Cardiac fibroblast (primary cell): ENCODE data around the gene UFM1.
A peak's percentile ranks its signal among the peaks of the same experiment; 100 is the strongest.

ENCODE experiments used
- DNase-seq, 2 donors: peaks; one replicate each; pipeline versions ENCODE4 v3.0.0 to v3.0.0-alpha.2; 2010; ENCODE audit warnings: low read depth in 2 of 2
- H3K4me3 ChIP-seq, 2 donors: replicated peaks in 1 of 2; 1 replicate in 1 of 2; 2 replicates in 1 of 2; pipeline ENCODE4 v1.5.1; 2011; ENCODE audit warnings: low read depth in 2 of 2, low read length in 2 of 2, mild to moderate bottlenecking in 2 of 2, moderate library complexity in 1 of 2
- TF ChIP-seq, protein P1 (sequence below): IDR thresholded peaks from one replicate; pipeline ENCODE4 v1.5.1; 2011; ENCODE audit warnings: low read depth, mild to moderate bottlenecking, low read length, inconsistent platforms

UFM1 gene

DNA sequence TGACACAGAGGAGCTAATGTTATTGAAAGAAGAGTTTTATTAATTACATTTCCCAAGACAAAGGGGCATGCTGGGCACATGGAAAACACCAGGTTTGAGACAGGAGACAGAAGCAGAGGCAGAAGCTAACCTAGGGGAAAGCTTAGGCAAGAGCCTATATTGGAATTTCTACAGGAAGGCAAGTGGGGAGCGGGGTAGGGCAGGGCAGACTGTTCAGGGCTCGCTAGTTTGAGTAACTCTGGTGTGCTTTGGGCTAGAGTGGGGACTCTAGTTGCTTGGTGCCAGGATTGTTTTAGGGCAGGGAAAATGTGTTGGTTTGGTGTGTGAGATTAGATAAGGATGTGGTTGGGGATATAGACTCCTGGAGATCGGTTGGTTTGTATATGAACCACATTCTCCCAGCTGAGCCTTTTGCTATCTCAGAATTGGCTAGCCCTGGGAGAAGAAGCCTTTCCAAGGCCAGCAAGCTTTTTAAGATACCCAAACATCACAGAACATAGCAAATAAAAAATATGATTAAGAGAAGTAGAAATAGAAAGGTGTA lies 8.4 kb upstream of the UFM1 start:
- H3K4me3 ChIP-seq: no peak overlapping the region
- DNase-seq: no peak
- TF ChIP-seq, protein P1, sequence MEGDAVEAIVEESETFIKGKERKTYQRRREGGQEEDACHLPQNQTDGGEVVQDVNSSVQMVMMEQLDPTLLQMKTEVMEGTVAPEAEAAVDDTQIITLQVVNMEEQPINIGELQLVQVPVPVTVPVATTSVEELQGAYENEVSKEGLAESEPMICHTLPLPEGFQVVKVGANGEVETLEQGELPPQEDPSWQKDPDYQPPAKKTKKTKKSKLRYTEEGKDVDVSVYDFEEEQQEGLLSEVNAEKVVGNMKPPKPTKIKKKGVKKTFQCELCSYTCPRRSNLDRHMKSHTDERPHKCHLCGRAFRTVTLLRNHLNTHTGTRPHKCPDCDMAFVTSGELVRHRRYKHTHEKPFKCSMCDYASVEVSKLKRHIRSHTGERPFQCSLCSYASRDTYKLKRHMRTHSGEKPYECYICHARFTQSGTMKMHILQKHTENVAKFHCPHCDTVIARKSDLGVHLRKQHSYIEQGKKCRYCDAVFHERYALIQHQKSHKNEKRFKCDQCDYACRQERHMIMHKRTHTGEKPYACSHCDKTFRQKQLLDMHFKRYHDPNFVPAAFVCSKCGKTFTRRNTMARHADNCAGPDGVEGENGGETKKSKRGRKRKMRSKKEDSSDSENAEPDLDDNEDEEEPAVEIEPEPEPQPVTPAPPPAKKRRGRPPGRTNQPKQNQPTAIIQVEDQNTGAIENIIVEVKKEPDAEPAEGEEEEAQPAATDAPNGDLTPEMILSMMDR: no peak

DNA sequence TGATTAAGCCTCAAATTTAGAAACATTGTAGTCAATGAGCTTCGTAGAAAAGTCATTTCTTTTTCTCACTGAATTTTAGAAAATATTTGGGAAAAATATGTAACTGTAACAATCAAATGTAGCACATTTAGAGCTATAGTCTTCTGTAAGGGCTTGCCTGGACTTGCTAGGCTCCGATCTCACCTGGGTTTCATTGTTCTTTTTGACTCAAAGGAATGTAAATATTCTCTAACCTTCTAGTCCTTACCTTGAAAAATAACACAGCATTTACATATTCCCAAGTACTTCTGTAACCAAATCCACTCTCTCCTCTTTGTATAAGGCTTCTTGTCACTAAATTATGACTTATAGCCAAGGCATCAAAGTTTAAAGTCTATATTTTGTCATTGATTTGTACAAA lies 2.9 kb upstream of the UFM1 start:
- no peak for DNase-seq
- H3K4me3 ChIP-seq: no peak overlapping the region
- TF ChIP-seq, protein P1: no peak

DNA sequence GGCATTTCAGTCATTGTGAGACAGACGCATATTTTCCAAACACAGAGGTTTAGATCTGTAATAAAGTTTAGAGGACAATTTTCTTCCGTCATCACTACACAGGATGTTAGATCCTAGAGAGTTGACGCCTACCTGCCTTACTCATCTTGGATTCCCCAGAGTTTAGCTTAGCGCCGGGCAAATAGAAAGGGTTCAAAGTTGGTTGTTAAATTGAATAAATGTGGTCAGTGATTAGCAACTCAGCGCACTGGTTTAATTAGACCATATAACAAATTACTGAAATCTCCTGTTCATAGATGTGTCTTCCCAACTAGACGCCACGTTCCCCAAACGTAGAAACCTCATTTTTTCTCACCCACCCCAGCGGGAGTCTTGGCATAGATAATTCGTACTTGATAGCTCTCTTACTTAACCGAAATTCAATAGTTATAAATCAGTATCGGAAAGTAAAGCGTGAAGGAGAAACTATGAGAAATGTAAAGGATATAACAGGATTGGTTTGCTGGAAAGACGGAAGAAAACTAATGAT lies 726 bp upstream of the UFM1 start:
- peak overlapping the region; percentile 78 to 87 for H3K4me3 ChIP-seq
- TF ChIP-seq, protein P1: no peak
- DNase-seq: peak; percentile 15 to 72

DNA sequence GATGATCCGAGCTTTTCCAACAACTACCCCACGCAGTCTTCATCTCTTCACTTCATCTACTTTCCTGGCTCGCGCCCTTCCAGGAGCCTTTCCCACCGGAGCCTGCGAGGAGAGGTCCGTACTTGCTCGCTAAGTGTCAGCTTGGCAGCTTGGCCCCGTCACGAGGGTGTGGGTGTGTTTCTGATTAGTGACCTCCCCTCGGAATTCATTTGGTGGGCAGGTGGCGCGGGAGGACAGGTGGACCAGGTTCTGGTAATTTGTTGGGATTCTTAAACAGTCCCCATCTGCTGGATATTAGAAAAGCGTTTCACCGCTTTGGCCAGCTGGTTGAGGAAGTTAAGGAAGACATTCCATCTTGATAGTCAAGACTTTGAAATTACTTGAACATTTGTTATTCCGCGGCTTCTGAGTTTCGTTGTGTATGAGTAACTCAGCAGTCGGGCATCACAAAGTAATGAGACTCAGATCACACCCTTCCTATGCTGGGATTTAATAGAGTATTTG lies 515 bp downstream of the UFM1 start:
- peak; percentile 66 for DNase-seq

DNA sequence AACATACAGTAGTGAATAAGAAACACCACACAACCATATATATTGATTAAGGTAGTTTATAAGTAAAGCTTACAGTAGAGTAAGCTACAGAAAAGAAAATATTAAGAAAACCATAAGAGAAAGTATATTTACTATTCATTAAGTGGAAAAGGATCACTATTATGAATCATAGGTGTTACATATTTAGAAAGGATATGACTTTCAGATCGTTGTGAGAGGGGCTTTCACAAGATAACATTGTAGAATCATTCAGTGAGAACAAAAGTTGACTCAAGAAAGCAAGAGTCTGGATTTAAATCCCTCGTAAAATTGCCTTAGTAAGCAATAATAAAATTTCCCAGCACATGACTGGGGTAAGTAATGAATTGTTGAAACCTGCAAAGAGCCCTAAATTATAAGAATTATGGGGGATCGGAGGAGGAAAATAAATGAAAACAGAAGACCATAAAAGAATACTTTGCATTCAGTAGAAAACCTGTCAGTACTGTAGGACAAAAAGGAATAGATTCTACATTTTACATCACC lies 6.0 kb downstream of the UFM1 start:
- DNase-seq: no peak

More for the DNA sequence above, 515 bp downstream of the UFM1 start:
- TF ChIP-seq, protein P1: no peak
- H3K4me3 ChIP-seq: peak overlapping the region; percentile 78 to 87

DNA sequence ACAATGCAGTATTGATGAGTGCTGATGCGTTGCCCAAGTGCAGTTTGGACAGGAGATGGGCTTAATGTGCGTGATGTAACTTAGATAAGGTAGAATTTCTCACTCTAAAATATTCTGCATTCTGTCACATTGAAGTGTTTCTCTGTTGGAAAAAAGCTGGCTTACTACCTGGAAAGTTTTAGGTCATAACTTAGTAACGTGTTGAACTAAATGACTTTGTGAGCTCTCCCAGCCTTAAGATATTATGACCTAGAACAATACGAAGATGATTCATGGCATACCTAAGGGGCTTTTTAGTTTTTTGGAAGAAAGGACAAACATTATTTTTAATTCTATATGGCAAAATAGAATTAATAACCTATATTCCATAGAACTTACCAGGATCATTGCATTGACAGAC lies 9.0 kb downstream of the UFM1 start:
- TF ChIP-seq, protein P1: no peak
- DNase-seq: no peak
- H3K4me3 ChIP-seq: no peak overlapping the region

More for the DNA sequence above, 6.0 kb downstream of the UFM1 start:
- H3K4me3 ChIP-seq: no peak overlapping the region
- TF ChIP-seq, protein P1: no peak
